Adrenal gland (tissue), 12 donors: ENCODE measurements around the gene ZNF236. TPM values are rescaled to one million over a fixed set of nuclear protein-coding genes. Genes with fewer than 3 reads are reported as not detected.

Source experiments
- DNase-seq, 7 donors: peaks; one replicate each; pipeline ENCODE4 v3.0.0-alpha.2; 2019 to 2020
- H3K27ac ChIP-seq, 5 donors: fragments of 200-600 bp; sonication (generic) in 4 of 5; 1 replicate in 3 of 5; 2 replicates in 2 of 5; pipeline versions ENCODE4 v1.5.1 to v1.8.0; 2016 to 2020; ENCODE audit warnings: mild to moderate bottlenecking in 1 of 5
- H3K27me3 ChIP-seq: fragments of 200-600 bp; 2 replicates; pipeline ENCODE4 v1.8.0; 2021
- H3K36me3 ChIP-seq, 2 donors: fragments of 200-600 bp; replicated peaks in 1 of 2; 1 replicate in 1 of 2; 2 replicates in 1 of 2; pipeline versions ENCODE4 v1.5.1 to v1.8.0; 2018 to 2022
- H3K4me1 ChIP-seq, 2 donors: fragments of 200-600 bp; replicated peaks in 1 of 2; 1 replicate in 1 of 2; 2 replicates in 1 of 2; pipeline versions ENCODE4 v1.5.1 to v1.8.0; 2018 to 2021
- H3K4me3 ChIP-seq, 4 donors: fragments of 200-600 bp; sonication (generic) in 3 of 4; one replicate each; pipeline ENCODE4 v1.5.1; 2016 to 2018
- H3K9me3 ChIP-seq, 3 donors: fragments of 200-600 bp; sonication (generic) in 1 of 3; replicated peaks in 1 of 3; 1 replicate in 2 of 3; 2 replicates in 1 of 3; pipeline versions ENCODE4 v1.5.1 to v1.8.0; 2016 to 2021
- CTCF ChIP-seq, 6 experiments: fragments of 450-650 bp in 4 of 6; fragments of 200-600 bp in 2 of 6; sonication (generic) in 1 of 6; IDR thresholded peaks; 1 replicate in 5 of 6; 2 replicates in 1 of 6; pipeline versions ENCODE4 v1.5.1 to v1.8.0; 2016 to 2021; ENCODE audit warnings: antibody characterized with exemption in 6 of 6, mild to moderate bottlenecking in 2 of 6, moderate library complexity in 1 of 6
- POLR2A ChIP-seq, 2 donors: fragments of 450-650 bp; IDR thresholded peaks; one replicate each; pipeline ENCODE4 v1.6.1; 2017; ENCODE audit warnings: antibody characterized with exemption in 2 of 2, mild to moderate bottlenecking in 2 of 2, moderate library complexity in 1 of 2
- WGBS, 4 donors: extraction: QIAGEN DNeasy Blood & Tissue Kit in 2 of 4; methylation state at CpG; one replicate each; pipeline versions ENCODE4 v1.1.5 to v1.1.7; 2013 to 2017; 5-methylcytosine and 5-hydroxymethylcytosine counted together
- intact Hi-C, 2 donors: fragments of 100-400 bp; cut with DNase I; formaldehyde crosslinking; loops; one replicate each; pipeline versions ENCODE4 v1.14.1 to v1.15.0; 2022 to 2023
- polyA plus RNA-seq, 3 donors: library from polyadenylated mRNA; stranded (reverse); fragments of 200-250 nt in 2 of 3; fragments of 350-450 nt in 1 of 3; fragmentation: Illumina TruSeq in 1 of 3; extraction: RNeasy Lipid Tissue Mini Kit (QIAGEN cat#74804) in 1 of 3; gene quantifications; one replicate each; pipeline ENCODE4 v1.2.3, GENCODE V29; 2013 to 2014
- total RNA-seq, 9 donors: library from RNA; depleted of rRNA in 4 of 9; stranded (reverse); fragments of >200 nt in 4 of 9; fragments of 120-200 nt in 1 of 9; fragmentation: NEBNext Ultra II Directional in 1 of 9; extraction: Animal tissue kit (Norgen Biotek cat#: 25700) in 1 of 9; gene quantifications; one replicate each; pipeline versions ENCODE4 v1.1.0 to v1.2.4, GENCODE V29; 2013 to 2023
- donor health status: healthy with polysubstance abuse.
- donor health status: Bipolar disorder and iron deficiency.
- donor health status: DM: yes; HTN: yes; CAD: no.
- donor health status: DM: no; HTN: no; CAD: no.
- donor health status: DM: no; HTN: no; CAD: no.
- donor health status: DM: yes; HTN: yes; CAD: no.

Gene ZNF236
- total and polyA plus RNA-seq, 12 donors: 2.7 to 35.2 (median 8.1) TPM

DNA sequence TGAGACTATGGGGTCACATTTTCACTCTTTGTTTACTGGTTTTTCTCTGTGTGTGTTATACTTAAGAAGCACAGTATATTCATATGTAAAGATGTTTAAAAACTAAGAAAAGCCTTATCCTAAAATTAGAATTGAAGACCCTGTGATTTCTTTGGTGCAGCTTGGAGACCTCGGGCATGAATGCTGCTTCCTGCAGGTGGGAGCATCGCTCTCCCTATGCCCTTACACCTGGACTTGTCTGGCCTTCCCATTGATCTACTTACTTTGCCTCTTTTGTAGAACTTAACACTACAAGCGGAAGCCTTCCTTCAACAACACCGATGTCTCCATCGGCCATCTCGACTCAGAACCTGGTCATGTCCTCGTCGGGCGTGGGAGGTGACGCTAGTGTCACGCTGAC is 114.5 kb downstream of the ZNF236 start:
- Histone ChIP-seq H3K27ac (no peak overlapping the region), H3K36me3 (peaks cover 0 to 25% of the 10 kb centered on the region in 2 donors), H3K27me3 (no peaks in the 10 kb centered on the region), H3K9me3 (no peaks in the 10 kb centered on the region), H3K4me1 (no peaks in the 10 kb centered on the region), H3K4me3 (no peak overlapping the region)
- 93 to 97% (median 96%) methylated on average over 11 of the region's 11 CpGs for WGBS, 4 donors
- no peak for DNase-seq
- TF ChIP-seq POLR2A (IDR thresholded peaks at IDR 0.05) (no peak), CTCF (IDR thresholded peaks at IDR 0.05) (no peak)
- intact Hi-C loops: no loop called here

DNA sequence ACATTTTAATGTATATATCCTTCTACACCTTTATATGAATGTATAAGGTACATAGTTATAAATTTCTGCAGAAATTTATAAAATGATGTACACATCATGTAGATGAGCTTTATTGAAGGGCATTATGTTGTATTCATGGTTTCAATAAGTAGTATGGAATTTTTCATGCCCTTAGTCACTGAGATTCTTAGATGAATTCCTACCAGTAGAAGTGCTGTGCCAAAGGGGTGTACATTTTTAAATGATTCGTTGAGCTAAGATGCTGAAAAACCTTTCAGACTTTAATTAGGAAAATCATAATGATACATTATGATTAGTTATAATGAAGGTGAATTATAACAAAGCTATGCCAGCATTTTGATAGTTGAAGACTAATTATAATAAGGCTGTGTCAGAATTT is 115.2 kb downstream of the ZNF236 start:
- Histone ChIP-seq H3K4me1 (no peaks in the 10 kb centered on the region), H3K4me3 (no peak overlapping the region), H3K27me3 (no peaks in the 10 kb centered on the region), H3K27ac (no peak overlapping the region), H3K9me3 (no peaks in the 10 kb centered on the region), H3K36me3 (peaks cover 0 to 25% of the 10 kb centered on the region in 2 donors)
- no peak for TF ChIP-seq CTCF (IDR thresholded peaks at IDR 0.05)
- no peak for TF ChIP-seq POLR2A (IDR thresholded peaks at IDR 0.05)
- 86 to 100% (median 88%) methylated on average over 1 of the region's 1 CpG for WGBS, 4 donors
- no peak for DNase-seq
- intact Hi-C loops: no loop called here

- DNase-seq: no peak
- H3K4me3 ChIP-seq: no peak overlapping the region
- no peaks in the 10 kb centered on the region for H3K4me1 ChIP-seq
- 94 to 97% (median 95%) methylated on average over 12 of the region's 12 CpGs for WGBS, 4 donors
- H3K36me3 ChIP-seq: peaks cover 0 to 25% of the 10 kb centered on the region in 2 donors
- no peaks in the 10 kb centered on the region for H3K27me3 ChIP-seq
- no peak overlapping the region for H3K27ac ChIP-seq
- TF ChIP-seq CTCF (IDR thresholded peaks at IDR 0.05) (no peak), POLR2A (IDR thresholded peaks at IDR 0.05) (no peak)
- no peaks in the 10 kb centered on the region for H3K9me3 ChIP-seq
- intact Hi-C loops: no loop called here
Measured at GRCh38 chr18:76938619-76939018, 116.3 kb downstream of the ZNF236 start.

- Histone ChIP-seq H3K4me3 (no peak overlapping the region), H3K27me3 (no peaks in the 10 kb centered on the region), H3K36me3 (peaks cover 0 to 22% of the 10 kb centered on the region in 2 donors), H3K4me1 (no peaks in the 10 kb centered on the region), H3K27ac (no peak overlapping the region), H3K9me3 (no peaks in the 10 kb centered on the region)
- intact Hi-C loops: no loop called here
- no peak for DNase-seq
- 87 to 98% (median 96%) methylated on average over 9 of the region's 9 CpGs for WGBS, 4 donors
- no peak for TF ChIP-seq CTCF (IDR thresholded peaks at IDR 0.05)
- no peak for TF ChIP-seq POLR2A (IDR thresholded peaks at IDR 0.05)
Measured at GRCh38 chr18:76941284-76941683, 118.9 kb downstream of the ZNF236 start.
